GM04504 (cell line): Measurements from ENCODE around the gene USP43.
A peak's percentile ranks its signal among the peaks of the same experiment; 100 is the strongest.

Source experiments
- DNase-seq: peaks from one replicate; pipeline ENCODE4 v3.0.0-alpha.2; 2012; ENCODE audit warnings: low read depth

Gene USP43

DNA sequence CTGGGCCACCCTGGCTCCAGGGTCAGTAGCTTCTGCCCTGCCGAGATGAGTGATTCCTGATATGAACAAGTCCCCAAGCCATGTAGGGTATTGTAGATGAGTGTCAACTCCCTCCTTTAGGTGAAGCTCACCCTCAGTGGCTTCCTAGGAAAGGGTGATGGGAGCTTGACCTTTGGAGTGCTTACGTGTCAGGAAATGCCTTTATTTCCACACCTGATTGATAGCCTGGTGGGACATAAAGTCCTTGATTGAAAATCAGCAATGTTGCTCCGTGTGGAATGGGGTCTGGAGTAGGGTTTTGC, 58.4 kb downstream of the USP43 start:
- no peak for DNase-seq

DNA sequence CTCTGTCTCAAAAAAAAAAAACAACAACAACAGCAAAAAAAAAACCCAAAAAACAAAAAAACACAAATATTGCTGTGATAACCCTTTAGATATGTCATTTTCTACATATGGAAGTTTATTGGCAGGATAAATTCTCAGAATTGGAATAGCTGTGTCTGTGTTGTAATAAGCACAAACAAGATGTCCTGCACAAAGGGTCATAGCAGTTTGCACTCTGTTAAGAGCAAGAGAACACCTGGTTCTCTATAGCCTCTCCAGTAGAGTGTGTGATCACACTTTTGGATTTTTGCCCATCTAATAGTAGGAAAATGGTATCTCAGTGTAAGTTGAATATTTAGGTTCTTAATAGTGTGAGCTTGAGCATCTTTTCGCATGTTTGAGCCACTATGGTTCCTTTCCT, 60.4 kb downstream of the USP43 start:
- no peak for DNase-seq

DNA sequence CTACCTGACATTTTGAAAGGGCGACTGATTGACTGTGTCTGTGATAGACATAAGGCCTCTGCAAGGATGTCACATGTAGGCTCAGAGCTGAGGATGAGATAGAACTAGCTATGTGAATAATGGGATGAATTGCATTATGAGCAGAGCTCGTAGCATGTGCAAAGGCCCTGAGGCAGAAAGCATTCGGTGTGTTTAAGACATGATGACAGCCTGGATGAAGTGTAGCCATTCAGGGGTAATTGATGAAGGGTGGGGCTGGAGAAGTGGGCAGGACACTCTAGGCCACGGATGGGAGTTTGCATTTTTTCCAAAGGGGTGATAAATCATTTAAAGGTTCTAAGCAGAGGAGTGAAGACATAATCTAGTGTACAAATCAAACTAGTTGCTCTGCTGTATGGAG, 62.6 kb downstream of the USP43 start:
- DNase-seq = no peak

DNA sequence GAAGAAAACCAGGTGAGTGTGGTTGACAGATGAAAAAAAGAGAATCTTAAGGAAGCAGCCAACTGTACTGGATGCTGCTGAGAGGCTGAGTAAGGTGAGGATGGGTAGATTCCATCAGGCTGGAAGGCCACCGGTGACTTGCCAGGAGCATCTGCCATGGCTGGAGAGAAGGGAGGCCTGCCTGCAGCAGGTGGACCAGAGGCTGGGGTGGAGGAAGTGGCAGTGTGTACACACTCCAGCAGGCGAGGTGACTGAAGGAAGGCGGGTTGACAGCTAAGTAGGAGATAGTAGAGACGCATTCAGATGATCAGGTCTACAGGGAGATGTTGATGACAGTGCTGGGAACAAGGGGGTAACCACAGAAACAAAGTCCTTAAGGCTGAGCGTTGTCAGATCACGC, 69.5 kb downstream of the USP43 start:
- no peak for DNase-seq

DNA sequence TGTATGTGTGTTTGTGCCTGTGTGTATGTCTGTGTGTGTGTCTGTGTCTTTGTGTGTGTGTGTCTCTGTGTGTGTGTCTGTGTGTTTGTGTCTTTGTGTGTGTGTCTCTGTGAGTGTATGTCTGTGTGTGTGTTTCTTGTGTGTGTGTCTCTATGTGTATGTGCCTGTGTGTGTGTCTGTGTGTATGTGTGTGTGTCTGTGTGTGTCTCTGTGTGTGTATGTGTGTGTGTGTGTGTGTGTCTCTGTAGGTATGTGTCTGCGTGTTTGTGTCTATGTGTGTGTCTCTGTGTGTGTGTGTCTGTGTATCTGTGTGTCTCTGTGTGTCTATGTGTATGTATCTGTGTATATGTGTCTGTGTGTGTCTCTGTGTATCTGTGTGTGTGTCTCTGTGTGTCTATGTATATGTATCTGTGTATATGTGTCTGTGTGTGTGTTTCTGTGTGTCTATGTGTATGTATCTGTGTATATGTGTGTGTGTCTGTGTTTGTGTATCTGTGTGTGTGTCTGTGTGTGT, 70.2 kb downstream of the USP43 start:
- DNase-seq = no peak

DNA sequence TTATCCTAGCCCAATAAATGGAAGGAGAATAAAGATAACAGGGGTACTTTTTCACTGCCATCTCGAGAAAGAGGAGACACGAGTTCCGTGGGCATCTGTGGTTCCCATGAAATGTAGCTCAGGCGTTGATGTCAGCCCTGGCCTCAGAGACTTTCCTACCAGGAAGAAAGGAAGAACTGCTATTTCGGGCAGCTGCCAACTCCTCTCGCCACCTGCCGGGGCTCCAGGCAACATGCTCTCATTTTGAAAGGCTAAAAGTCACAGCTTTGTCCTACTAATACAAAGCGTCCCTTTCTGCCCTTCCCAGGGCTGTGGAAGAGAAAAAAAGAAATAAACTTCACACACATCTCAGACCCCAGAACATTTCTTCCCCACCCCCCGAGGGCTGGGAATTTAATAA, 80.3 kb downstream of the USP43 start:
- no peak for DNase-seq

DNA sequence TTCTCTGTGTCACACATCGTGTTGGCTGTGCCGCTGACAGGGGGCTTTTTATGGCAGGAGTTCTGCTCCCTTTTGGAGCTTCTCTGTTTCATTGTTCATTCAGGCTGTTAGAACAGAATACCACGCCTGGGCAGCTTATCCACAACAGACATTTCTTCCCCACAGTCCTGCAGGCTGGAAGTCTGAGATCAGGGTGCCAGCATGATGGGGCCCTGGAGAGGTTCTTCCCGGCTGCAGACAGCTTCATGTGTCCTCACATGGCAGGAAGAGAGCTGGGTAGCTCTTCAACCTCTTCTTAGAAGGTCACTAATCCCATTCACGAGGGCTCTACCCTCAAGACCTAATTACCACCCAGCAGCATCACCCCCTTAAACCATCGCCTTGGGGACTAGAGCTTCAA, 81.0 kb downstream of the USP43 start:
- DNase-seq = no peak

DNA sequence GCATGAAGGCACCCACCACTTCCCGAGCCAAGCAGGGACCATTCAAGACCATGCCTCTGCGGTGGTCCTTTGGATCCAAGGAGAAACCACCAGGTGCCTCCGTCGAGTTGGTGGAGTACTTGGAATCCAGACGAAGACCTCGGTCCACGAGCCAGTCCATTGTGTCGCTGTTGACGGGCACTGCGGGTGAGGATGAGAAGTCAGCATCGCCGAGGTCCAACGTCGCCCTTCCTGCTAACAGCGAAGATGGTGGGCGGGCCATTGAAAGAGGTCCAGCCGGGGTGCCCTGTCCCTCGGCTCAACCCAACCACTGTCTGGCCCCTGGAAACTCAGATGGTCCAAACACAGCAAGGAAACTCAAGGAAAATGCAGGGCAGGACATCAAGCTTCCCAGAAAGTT, 82.7 kb downstream of the USP43 start:
- no peak for DNase-seq

DNA sequence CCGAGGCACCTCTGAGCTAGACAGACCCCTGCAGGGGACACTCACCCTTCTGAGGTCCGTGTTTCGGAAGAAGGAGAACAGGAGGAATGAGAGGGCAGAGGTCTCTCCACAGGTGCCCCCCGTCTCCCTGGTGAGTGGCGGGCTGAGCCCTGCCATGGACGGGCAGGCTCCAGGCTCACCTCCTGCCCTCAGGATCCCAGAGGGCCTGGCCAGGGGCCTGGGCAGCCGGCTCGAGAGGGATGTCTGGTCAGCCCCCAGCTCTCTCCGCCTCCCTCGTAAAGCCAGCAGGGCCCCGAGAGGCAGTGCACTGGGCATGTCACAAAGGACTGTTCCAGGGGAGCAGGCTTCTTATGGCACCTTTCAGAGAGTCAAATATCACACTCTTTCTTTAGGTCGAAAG, 83.2 kb downstream of the USP43 start:
- DNase-seq = no peak

DNA sequence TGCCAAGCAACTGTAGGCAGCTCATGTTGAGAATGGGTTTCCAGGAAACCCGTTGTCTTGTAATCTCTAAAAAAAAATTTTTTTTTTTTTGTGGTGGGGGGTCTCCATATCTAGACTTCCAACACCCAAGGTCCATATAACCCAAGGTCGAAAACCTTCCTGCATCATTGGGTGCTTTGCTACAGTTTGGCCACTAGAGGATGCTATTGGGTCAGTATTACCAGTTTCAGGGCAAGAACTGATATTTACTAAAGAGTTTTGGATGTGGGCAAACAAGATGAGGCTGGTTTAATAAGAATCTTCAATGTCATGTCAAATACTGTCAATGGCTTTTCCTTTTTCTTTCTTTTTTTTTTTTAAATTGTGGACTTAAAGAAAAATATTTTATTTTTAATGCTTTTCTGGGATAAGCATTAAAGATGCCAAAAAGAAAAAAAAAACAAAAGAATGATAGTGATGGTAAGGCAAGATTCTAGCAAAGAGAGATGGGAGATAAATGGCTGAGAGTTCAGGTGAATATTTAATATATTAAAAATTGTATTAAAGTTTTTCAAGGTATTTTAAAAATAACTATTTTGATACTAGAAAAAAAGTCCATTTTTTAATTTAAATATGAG, 83.8 kb downstream of the USP43 start:
- peak; percentile 28 for DNase-seq

DNA sequence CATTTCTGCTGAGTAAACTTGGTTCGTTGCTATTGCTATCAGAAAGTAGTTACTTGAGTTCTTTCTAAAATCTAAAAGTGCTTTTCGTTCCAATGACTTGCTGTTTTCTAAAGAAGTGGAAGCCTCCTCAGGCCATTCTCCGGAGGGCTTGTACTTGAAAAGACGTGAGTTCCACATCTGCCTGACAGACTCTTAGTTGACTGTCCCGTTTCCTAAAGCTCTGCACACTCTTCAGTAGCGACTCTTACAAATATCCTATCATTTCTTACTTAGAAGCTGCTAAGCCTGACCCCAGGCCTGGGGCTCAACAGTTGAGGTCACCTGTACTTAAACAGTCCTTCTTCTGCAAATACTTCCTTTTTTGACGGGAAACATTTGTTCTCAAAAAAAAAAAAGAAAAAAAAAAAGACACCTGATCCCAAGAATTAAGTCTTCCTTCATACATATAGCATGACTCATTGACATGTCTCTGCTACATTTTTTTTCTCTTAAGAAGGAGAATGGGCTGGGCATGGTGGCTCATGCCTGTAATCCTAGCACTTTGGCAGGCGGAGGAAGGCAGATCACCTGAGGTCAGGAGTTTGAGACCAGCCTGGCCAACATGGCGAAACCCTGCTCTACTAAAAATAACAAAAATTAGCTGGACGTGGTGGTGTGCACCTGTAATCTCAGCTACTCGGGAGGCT, 84.6 kb downstream of the USP43 start:
- no peak for DNase-seq

DNA sequence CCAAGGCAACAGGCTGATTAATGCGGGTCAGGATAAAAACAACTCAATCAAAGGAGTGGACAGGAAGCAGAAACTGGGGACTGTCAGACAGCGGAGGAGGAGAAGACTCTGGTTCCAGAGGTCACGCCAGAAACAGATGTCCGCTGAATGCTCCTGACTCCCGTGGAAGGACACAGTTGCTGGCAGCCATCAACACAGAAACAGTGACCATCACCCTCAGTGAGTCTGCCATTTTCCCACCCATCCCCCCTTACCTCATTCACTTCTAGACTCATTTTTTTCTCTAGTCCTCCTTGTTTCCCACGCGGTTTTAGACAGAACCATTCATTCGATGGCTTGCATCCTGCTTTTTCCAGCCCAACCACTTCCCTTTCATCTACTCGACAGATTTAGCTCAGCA, 105.2 kb downstream of the USP43 start:
- no peak for DNase-seq

DNA sequence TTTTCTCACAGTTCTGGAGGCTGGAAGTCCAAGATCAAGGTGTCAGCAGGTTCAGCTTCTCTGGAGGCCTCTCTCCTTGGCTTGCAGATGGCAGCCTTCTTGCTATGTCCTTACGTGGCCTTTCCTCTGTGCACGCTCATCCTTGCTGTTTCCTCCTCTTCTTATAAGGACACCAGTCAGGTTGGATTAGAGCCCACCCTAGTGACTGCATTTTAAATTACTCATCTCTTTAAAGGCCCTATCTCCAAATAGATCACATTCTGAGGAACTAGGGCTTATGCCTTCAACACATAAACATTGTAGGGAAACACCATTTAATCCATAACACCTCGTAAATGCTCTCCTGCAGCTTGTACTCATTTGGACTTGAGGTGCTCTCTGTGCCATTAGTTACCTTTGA, 109.8 kb downstream of the USP43 start:
- DNase-seq = no peak

DNA sequence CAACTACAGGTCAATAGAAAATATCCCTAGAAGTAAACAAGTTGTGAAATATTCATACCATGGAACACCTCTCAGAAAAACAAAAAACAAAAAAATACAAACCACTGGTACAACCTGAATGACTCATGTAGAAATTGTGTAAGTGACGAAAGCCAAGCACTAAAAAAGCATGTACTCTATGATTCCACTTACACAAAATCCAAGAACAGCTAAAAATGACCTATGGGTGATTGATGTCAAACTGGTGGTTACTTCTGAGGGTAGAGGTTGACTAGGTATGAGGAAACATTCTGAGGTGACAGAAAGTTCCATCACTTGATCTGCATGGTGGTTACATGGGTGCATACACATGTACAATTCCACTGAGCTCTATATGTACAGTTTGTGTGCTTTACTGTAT, 114.9 kb downstream of the USP43 start:
- no peak for DNase-seq

DNA sequence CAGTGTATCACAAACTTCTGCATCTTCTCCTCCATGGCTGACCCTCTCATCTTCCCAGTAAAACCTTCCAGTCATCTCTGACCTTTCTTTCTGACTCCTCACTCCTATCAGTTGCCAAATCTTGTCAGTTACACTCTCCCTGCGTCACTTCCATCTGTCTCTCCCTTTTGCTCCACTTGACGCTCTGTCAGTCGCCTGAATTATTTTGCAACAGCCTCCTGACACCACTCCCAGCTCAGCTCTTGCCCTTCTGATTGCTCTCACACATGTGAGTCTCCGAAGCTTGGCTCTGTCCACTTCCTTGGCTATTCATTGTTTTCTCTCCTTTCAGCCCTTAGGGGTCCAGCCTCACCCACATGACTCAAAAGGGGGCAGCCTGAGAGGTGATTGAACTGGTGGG, 118.3 kb downstream of the USP43 start:
- DNase-seq = no peak

DNA sequence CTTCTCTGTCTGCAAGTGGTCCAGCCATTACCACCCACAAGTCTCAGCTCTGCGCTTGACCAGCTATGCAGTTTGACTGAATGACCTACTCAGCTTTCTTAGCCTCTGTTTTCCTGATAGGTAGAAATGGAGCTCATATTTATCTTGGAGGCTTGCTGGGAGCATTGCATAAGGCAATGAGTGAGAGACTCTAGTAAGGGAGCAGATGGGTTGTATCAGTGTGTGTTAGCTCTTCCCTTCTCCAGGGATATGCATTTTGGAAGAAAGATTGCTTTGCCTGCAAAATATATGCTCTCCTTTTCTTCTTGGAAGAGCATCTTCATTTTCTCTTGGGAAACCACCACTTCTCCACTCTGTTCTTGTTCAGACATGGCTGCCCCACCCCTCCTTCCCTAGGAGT, 120.0 kb downstream of the USP43 start:
- no peak for DNase-seq

DNA sequence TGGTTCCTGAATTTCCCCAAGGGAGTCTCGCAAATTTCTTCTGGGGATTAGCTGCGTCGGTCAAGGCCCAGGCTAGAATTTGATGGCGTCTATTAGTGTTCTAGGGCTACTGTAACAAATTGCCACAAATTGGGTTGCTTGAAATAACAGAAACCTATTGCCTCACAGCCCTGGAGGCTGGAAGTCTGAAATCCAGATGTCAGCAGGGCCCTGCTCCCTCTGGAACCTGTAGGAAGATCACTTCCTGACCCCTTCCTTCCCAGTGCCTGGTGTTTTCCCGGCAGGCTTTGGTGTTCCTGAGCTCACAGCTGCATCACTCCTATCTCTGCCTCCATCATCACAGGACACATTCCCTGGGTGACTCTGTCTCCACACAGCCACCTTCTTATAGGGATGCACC, 121.7 kb downstream of the USP43 start:
- DNase-seq = no peak

DNA sequence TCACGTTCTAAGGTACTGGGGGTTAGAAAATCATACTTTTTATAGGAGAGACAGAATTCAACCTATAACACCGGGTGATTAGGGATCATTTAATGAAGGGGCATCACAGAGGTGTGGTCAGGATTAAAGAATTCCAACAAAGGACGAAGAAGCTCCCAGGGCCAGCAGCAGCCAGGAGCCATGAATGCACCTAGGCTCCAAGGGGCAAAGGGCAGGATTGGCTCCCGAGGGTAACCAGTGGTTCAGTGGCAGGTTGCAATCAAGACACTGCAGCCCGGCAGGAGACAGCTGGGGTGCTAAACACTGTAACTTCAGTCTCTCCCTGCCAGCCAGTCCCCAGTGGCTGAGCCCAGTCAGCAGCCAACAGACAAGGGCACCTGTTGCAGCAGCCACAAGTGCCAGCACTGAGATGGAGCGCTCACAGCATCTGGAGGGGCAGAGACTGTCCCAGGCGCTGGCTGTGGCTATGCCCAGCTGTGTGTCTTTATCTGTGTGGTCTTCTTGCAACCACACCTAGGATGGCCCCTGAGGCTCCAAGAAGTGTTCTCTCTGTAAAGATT, 122.2 kb downstream of the USP43 start:
- DNase-seq = no peak

DNA sequence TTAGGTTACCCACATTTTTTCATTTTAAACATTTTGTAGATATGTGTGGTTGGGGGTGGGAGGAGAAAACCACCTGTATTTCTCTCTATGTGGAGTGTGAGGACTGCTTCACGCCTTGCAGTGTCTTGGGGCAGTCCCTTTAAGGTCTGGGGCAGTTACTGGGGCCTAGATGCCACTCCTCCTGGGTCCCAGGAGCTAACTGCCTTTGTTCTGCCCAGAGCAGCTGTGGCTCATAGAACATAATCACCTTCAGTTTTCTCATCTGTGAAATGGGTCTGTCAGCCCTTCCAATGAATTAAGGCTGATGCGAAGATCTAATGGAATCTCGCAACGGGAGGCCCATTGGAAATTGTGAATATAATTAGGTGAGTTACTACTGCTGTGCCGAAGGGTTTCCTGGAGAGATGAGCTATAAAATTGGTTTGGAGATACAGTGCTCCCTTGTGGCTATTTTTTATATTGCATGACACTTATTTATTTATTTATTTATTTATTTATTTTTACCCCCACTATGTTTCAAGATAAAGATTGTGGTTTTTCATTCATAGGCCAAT, 123.1 kb downstream of the USP43 start:
- peak; percentile 9 for DNase-seq

DNA sequence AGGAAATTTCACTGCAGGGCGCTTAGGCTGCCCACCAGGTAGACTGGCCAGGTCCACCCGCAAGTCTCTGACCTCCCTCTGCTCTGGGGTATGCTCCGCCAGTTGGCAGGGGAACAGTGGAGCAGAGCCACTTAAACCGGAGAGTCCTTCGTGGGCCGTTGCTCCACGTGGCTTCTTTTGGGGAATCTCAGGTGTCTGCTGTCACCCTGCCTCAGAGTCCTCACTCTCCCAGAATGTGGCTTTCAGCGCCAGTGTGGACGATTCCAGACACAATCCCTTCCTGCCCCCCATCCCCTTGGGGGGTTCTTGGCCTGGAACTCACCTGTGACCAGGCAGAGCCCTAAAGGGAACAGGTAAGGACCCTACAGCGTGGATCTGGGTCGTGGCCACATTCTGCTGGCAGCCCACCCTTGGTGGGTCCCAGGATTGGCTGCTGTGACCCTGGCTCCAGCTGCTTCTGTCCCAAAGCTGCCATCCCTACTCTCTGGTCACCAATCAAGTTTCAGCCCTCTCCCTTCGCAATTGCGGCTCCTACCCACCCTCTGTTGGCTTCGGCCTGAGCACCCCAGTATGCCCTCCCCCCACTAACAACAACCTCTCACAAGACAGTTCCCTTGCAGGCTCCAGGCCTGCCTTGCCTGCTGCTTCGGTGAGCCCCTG, 123.8 kb downstream of the USP43 start:
- DNase-seq = no peak

DNA sequence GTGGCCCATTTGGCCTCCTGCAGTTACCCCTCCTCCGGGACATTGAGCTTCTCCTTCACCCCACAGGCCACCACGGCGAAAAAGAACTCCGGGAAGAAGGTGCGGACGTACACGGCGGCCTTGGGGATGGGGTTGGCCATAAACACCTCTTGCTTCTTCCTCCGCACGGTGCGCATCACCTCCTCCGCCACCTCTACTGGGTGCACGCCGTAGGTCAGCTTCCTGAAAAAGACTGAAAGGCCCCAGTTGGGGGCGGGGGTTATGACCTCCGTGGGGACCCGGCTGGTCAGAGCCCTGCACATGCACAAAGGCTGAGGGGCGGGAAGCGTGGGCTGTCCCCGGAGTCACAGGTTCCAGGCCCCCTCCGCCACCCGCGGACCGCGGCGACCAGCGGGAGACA, 126.1 kb downstream of the USP43 start:
- DNase-seq = no peak

DNA sequence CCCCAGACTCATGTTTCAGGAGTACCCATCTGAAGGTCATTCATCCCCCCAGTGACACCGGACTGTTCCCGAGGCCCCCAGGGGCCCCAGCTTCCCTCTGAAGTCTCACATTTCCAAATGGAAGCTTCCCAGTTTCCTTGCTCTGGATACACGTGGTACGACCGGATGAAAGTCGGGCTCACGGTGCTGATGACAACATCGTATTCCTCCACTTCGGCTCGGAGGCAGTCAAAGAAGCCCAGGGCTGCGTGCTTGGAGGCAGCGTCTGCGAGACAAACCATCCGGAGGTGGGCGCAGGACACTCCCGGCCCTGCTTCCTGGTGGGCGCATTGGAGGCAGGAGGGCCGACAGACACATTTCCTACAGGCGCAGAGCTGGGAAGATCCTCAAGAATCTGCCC, 127.3 kb downstream of the USP43 start:
- no peak for DNase-seq

DNA sequence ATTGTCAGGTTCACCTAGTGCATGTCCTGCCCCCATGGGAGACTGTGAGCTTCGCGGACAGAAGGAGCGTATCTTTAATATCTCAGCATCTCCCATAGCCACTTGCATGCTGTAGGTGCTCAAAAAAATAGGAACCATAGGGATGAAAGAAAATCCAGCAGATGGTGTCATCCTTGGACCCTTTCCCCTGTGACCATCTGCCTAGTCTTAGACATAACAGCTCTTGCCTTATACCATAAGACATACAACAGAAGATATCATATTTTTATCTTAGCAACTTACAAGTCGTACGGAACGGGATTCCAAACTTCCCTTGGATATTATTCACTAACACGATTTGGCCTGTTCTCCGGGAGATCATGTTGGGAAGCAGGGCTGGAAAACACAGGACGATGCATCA, 131.6 kb downstream of the USP43 start:
- DNase-seq = no peak
